Measurements from ENCODE around the gene ELFN2.

Gene ELFN2

DNA sequence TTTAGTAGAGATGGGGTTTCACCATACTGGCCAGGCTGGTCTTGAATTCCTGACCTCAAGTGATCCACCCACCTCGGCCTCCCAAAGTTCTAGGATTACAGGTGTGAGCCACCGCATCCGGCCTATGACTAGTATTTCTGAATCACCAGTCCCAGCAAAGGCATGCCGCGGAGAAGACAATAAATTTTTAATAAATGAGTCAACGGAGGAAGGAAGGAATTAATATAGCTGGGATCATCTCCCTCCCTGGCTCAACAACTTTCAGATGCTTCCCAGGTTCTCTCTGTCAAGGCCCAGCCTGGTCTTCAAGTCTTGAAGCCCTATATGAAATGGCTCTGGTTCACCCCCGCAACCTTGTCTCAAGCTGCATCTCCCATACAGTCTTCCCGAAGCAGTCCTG lies 99.3 kb downstream of the ELFN2 start:
- Histone ChIP-seq H3K4me2 (ENCODE audit: insufficient read depth, low read length) (no peak overlapping the region), H3K27me3 (ENCODE audit: insufficient read depth, low read length, poor library complexity) (peaks cover 36% of the 10 kb centered on the region), H3K4me1 (ENCODE audit: insufficient read depth, low read length) (no peaks in the 10 kb centered on the region), H3K4me3 (ENCODE audit: low read depth in 1 of 2, low read length in 2 of 2) (no peak overlapping the region), H3K9me3 (ENCODE audit: insufficient read depth, low read length, severe bottlenecking) (no peaks in the 10 kb centered on the region), H3K79me2 (ENCODE audit: insufficient read depth, low read length) (no peaks in the 10 kb centered on the region), H3K27ac (ENCODE audit: low read length) (no peak overlapping the region), H3K9ac (ENCODE audit: low read depth, low read length) (no peak overlapping the region), H4K20me1 (ENCODE audit: insufficient read depth, low read length) (no peaks in the 10 kb centered on the region), H2AFZ (ENCODE audit: low read depth, low read length) (no peak overlapping the region), H3K36me3 (ENCODE audit: insufficient read depth, low read length) (no peaks in the 10 kb centered on the region)
- no peak for ATAC-seq (ENCODE audit: insufficient read depth, low read depth)
- TF ChIP-seq, protein P1, sequence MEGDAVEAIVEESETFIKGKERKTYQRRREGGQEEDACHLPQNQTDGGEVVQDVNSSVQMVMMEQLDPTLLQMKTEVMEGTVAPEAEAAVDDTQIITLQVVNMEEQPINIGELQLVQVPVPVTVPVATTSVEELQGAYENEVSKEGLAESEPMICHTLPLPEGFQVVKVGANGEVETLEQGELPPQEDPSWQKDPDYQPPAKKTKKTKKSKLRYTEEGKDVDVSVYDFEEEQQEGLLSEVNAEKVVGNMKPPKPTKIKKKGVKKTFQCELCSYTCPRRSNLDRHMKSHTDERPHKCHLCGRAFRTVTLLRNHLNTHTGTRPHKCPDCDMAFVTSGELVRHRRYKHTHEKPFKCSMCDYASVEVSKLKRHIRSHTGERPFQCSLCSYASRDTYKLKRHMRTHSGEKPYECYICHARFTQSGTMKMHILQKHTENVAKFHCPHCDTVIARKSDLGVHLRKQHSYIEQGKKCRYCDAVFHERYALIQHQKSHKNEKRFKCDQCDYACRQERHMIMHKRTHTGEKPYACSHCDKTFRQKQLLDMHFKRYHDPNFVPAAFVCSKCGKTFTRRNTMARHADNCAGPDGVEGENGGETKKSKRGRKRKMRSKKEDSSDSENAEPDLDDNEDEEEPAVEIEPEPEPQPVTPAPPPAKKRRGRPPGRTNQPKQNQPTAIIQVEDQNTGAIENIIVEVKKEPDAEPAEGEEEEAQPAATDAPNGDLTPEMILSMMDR (IDR thresholded peaks at IDR 0.05; ENCODE audit: borderline replicate concordance, extremely low read depth, low read length, poor library complexity, severe bottlenecking): no peak
- no peak for TF ChIP-seq EZH2 (IDR thresholded peaks at IDR 0.05; ENCODE audit: borderline replicate concordance, low read depth, low read length, severe bottlenecking)
- no peak for DNase-seq

DNA sequence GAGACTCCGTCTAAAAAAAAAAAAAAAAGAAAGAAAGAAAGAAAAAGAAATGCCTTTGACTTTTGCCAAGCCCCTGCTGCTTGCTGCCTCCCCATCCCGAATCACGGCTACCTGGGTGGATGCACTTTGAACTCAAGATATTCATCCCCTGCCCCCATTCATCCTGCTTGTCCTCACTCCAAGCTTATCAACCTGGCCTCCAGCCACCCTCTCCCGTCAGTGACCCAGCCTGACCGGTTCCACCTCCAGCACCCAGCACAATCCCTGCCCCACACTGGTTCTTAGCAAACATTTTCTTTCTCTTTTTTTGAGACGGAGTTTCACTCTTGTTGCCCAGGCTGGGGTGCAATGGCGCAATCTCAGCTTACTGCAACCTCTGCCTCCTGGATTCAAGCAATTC lies 100.6 kb downstream of the ELFN2 start:
- Histone ChIP-seq H3K36me3 (ENCODE audit: insufficient read depth, low read length) (no peaks in the 10 kb centered on the region), H3K4me3 (ENCODE audit: low read depth in 1 of 2, low read length in 2 of 2) (no peak overlapping the region), H3K4me1 (ENCODE audit: insufficient read depth, low read length) (no peaks in the 10 kb centered on the region), H4K20me1 (ENCODE audit: insufficient read depth, low read length) (no peaks in the 10 kb centered on the region), H3K4me2 (ENCODE audit: insufficient read depth, low read length) (no peak overlapping the region), H3K27me3 (ENCODE audit: insufficient read depth, low read length, poor library complexity) (peaks cover 40% of the 10 kb centered on the region), H3K27ac (ENCODE audit: low read length) (no peak overlapping the region), H3K79me2 (ENCODE audit: insufficient read depth, low read length) (no peaks in the 10 kb centered on the region), H2AFZ (ENCODE audit: low read depth, low read length) (no peak overlapping the region), H3K9me3 (ENCODE audit: insufficient read depth, low read length, severe bottlenecking) (no peaks in the 10 kb centered on the region), H3K9ac (ENCODE audit: low read depth, low read length) (no peak overlapping the region)
- TF ChIP-seq, protein P1 (IDR thresholded peaks at IDR 0.05; ENCODE audit: borderline replicate concordance, extremely low read depth, low read length, poor library complexity, severe bottlenecking): no peak
- no peak for TF ChIP-seq EZH2 (IDR thresholded peaks at IDR 0.05; ENCODE audit: borderline replicate concordance, low read depth, low read length, severe bottlenecking)
- DNase-seq (no peak), ATAC-seq (ENCODE audit: insufficient read depth, low read depth) (no peak)

DNA sequence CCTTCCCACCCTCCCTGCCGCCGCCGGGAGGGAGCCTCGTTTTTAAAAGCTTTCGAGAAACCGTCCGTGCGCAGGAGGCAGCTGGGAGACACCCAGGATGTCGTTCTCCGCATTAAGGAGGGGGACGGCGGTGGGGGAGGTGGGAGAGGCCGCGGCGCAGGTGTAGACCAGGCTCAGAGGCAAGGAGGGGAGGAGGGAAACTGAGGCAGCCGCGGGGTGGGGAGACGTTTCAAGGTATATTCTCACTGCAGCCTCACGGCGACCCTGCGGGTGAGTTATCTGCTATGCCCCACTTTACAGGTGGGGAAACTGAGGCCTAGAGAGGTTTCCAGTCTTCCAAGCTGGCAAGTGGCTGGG lies 102.3 kb downstream of the ELFN2 start:
- ATAC-seq (ENCODE audit: insufficient read depth, low read depth) (no peak), DNase-seq (no peak)
- no peak for TF ChIP-seq EZH2 (IDR thresholded peaks at IDR 0.05; ENCODE audit: borderline replicate concordance, low read depth, low read length, severe bottlenecking)
- TF ChIP-seq, protein P1 (IDR thresholded peaks at IDR 0.05; ENCODE audit: borderline replicate concordance, extremely low read depth, low read length, poor library complexity, severe bottlenecking): no peak
- H4K20me1 ChIP-seq (ENCODE audit: insufficient read depth, low read length): 0 out of 2 replicates have a peak, but pooled peaks cover 7% of the 10 kb centered on the region
- peaks cover 42% of the 10 kb centered on the region for H3K27me3 ChIP-seq (ENCODE audit: insufficient read depth, low read length, poor library complexity)
- H3K9ac ChIP-seq (ENCODE audit: low read depth, low read length): no peak overlapping the region
- H3K9me3 ChIP-seq (ENCODE audit: insufficient read depth, low read length, severe bottlenecking): no peaks in the 10 kb centered on the region
- H3K36me3 ChIP-seq (ENCODE audit: insufficient read depth, low read length): no peaks in the 10 kb centered on the region
- H2AFZ ChIP-seq (ENCODE audit: low read depth, low read length): no peak overlapping the region
- no peak overlapping the region for H3K4me3 ChIP-seq (ENCODE audit: low read depth in 1 of 2, low read length in 2 of 2)
- no peaks in the 10 kb centered on the region for H3K79me2 ChIP-seq (ENCODE audit: insufficient read depth, low read length)
- no peaks in the 10 kb centered on the region for H3K4me1 ChIP-seq (ENCODE audit: insufficient read depth, low read length)
- no peak overlapping the region for H3K27ac ChIP-seq (ENCODE audit: low read length)
- H3K4me2 ChIP-seq (ENCODE audit: insufficient read depth, low read length): no peak overlapping the region
